Gastrocnemius medialis (tissue), 4 donors: ENCODE measurements around the gene PARD3B. TPM values are rescaled to one million over a fixed set of nuclear protein-coding genes. Genes with fewer than 3 reads are reported as not detected.

Experiments
- ATAC-seq, 2 donors: fragments of 150-250 bp; one replicate each; pipeline ENCODE4 v1.9.1; 2016
- DNase-seq, 2 donors: peaks; one replicate each; pipeline ENCODE4 v3.0.0-alpha.2; 2019
- H3K27ac ChIP-seq, 4 donors: fragments of 200-600 bp; sonication (generic); 1 replicate in 1 of 4; 2 replicates in 3 of 4; pipeline ENCODE4 v1.5.1; 2016 to 2018; ENCODE audit warnings: mild to moderate bottlenecking in 2 of 4, moderate library complexity in 1 of 4
- H3K27me3 ChIP-seq, 3 donors: fragments of 200-600 bp; sonication (generic) in 2 of 3; 1 replicate in 1 of 3; 2 replicates in 2 of 3; pipeline versions ENCODE4 v1.5.1 to v1.6.0; 2016 to 2019; ENCODE audit warnings: mild to moderate bottlenecking in 1 of 3, moderate library complexity in 1 of 3
- H3K36me3 ChIP-seq, 2 donors: fragments of 200-600 bp; sonication (generic) in 1 of 2; one replicate each; pipeline ENCODE4 v1.5.1; 2017 to 2018
- H3K4me1 ChIP-seq, 2 donors: fragments of 200-600 bp; sonication (generic) in 1 of 2; one replicate each; pipeline ENCODE4 v1.5.1; 2016 to 2017; ENCODE audit warnings: mild to moderate bottlenecking in 2 of 2
- H3K4me3 ChIP-seq, 4 donors: fragments of 200-600 bp; sonication (generic) in 3 of 4; 1 replicate in 1 of 4; 2 replicates in 3 of 4; pipeline ENCODE4 v1.5.1; 2016 to 2019; ENCODE audit warnings: mild to moderate bottlenecking in 2 of 4
- H3K9me3 ChIP-seq, 3 donors: fragments of 200-600 bp; sonication (generic) in 2 of 3; 1 replicate in 1 of 3; 2 replicates in 2 of 3; pipeline ENCODE4 v1.5.1; 2016 to 2019
- POLR2A ChIP-seq, 2 donors: fragments of 450-650 bp; IDR thresholded peaks; one replicate each; pipeline ENCODE4 v1.6.1; 2017; ENCODE audit warnings: antibody characterized with exemption in 2 of 2, mild to moderate bottlenecking in 2 of 2, moderate library complexity in 2 of 2
- in situ Hi-C, 4 donors: fragments of 200-750 bp; cut with MboI; loops; one replicate each; pipeline versions ENCODE4 v1.15.0 to v1.8.0; 2017; ENCODE audit warnings: low sequenced_read_pairs in 4 of 4
- intact Hi-C: fragments of 100-400 bp; cut with DNase I; formaldehyde crosslinking; loops from one replicate; pipeline ENCODE4 v1.15.1; 2023; ENCODE audit warnings: low total_unique reads
- total RNA-seq, 4 donors: library from RNA; depleted of rRNA; stranded (reverse); fragments of >200 nt; gene quantifications; one replicate each; pipeline versions ENCODE4 v1.1.0 to v1.2.3, GENCODE V29; 2016
- TF ChIP-seq, protein P1 (sequence below), 5 experiments: fragments of 450-650 bp in 3 of 5; fragments of 200-600 bp in 2 of 5; sonication (generic) in 2 of 5; IDR thresholded peaks in 4 of 5; conservative IDR thresholded peaks in 1 of 5; 1 replicate in 4 of 5; 2 replicates in 1 of 5; pipeline ENCODE4 v1.5.1; 2016 to 2019; ENCODE audit warnings: antibody characterized with exemption in 5 of 5, mild to moderate bottlenecking in 3 of 5, moderate library complexity in 3 of 5

Gene PARD3B
- total RNA-seq, 4 donors from 2014 or later = 2.2 to 15.5 (median 4.6) TPM

GRCh38 chr2:205629091-205629776, 1084.0 kb downstream of the PARD3B start:
- intact Hi-C loops = no loop called here
- no peak overlapping the region for H3K27ac ChIP-seq
- H3K36me3 ChIP-seq = no peaks in the 10 kb centered on the region
- no peaks in the 10 kb centered on the region for H3K9me3 ChIP-seq
- in situ Hi-C loops = no loop called here
- DNase-seq = no peak
- ATAC-seq = no peak
- H3K4me1 ChIP-seq = no peaks in the 10 kb centered on the region
- no peaks in the 10 kb centered on the region for H3K27me3 ChIP-seq
- no peak overlapping the region for H3K4me3 ChIP-seq
- TF ChIP-seq, protein P1, sequence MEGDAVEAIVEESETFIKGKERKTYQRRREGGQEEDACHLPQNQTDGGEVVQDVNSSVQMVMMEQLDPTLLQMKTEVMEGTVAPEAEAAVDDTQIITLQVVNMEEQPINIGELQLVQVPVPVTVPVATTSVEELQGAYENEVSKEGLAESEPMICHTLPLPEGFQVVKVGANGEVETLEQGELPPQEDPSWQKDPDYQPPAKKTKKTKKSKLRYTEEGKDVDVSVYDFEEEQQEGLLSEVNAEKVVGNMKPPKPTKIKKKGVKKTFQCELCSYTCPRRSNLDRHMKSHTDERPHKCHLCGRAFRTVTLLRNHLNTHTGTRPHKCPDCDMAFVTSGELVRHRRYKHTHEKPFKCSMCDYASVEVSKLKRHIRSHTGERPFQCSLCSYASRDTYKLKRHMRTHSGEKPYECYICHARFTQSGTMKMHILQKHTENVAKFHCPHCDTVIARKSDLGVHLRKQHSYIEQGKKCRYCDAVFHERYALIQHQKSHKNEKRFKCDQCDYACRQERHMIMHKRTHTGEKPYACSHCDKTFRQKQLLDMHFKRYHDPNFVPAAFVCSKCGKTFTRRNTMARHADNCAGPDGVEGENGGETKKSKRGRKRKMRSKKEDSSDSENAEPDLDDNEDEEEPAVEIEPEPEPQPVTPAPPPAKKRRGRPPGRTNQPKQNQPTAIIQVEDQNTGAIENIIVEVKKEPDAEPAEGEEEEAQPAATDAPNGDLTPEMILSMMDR (IDR thresholded peaks at IDR 0.05 in 4 of 5, conservative IDR thresholded peaks at IDR 0.05 in 1 of 5) = no peak
- no peak for TF ChIP-seq POLR2A (IDR thresholded peaks at IDR 0.05)

DNA sequence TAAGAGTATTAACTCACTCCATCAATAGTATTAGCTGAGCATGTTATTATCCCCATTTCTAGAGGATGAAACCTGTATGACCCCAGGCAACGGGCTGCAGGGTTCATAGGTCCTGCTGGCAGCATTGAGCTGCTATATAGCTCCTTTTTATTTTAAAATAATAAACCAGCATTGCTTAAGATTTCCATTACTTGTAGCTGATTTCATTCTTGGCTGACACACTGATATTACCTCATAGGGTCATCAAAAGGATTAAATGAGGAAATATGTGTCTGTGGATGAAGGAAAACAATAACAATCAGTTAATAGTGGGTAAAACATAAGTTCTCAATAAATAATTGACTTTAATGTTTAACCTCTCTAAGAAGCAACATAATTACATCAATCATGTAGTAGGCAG, 1088.7 kb downstream of the PARD3B start:
- H3K9me3 ChIP-seq = no peaks in the 10 kb centered on the region
- H3K27me3 ChIP-seq = no peaks in the 10 kb centered on the region
- TF ChIP-seq POLR2A (IDR thresholded peaks at IDR 0.05) = no peak
- TF ChIP-seq, protein P1 (IDR thresholded peaks at IDR 0.05 in 4 of 5, conservative IDR thresholded peaks at IDR 0.05 in 1 of 5) = no peak
- in situ Hi-C loops = no loop called here
- DNase-seq (no peak), ATAC-seq (no peak)
- H3K4me1 ChIP-seq = no peaks in the 10 kb centered on the region
- no peaks in the 10 kb centered on the region for H3K36me3 ChIP-seq
- intact Hi-C loops = no loop called here
- H3K4me3 ChIP-seq = no peak overlapping the region
- H3K27ac ChIP-seq = no peak overlapping the region

GRCh38 chr2:205636549-205637319, 1091.5 kb downstream of the PARD3B start:
- in situ Hi-C loops = no loop called here
- H3K4me3 ChIP-seq = no peak overlapping the region
- no peaks in the 10 kb centered on the region for H3K36me3 ChIP-seq
- DNase-seq = no peak
- TF ChIP-seq, protein P1 (IDR thresholded peaks at IDR 0.05 in 4 of 5, conservative IDR thresholded peaks at IDR 0.05 in 1 of 5) = no peak
- TF ChIP-seq POLR2A (IDR thresholded peaks at IDR 0.05) = no peak
- intact Hi-C loops = no loop called here
- H3K4me1 ChIP-seq = no peaks in the 10 kb centered on the region
- no peaks in the 10 kb centered on the region for H3K9me3 ChIP-seq
- H3K27ac ChIP-seq = no peak overlapping the region
- no peak for ATAC-seq
- H3K27me3 ChIP-seq = no peaks in the 10 kb centered on the region

DNA sequence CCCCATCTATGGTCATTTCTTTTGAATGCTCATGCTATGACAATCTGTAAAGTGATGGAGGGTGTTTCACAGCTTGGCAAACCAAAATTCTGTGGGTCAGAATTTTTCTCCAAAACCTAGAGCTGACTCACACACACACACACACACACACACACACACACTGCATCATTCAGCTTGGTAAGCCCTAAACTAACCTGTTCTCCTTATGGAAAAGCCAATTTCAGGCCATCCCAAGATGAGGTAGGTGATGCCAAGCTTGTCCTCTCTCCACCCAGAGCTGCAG, 1092.0 kb downstream of the PARD3B start:
- no peaks in the 10 kb centered on the region for H3K27me3 ChIP-seq
- in situ Hi-C loops = no loop called here
- TF ChIP-seq POLR2A (IDR thresholded peaks at IDR 0.05) = no peak
- TF ChIP-seq, protein P1 (IDR thresholded peaks at IDR 0.05 in 4 of 5, conservative IDR thresholded peaks at IDR 0.05 in 1 of 5) = no peak
- H3K9me3 ChIP-seq = no peaks in the 10 kb centered on the region
- intact Hi-C loops = no loop called here
- no peaks in the 10 kb centered on the region for H3K36me3 ChIP-seq
- ATAC-seq (no peak), DNase-seq (no peak)
- no peak overlapping the region for H3K27ac ChIP-seq
- H3K4me1 ChIP-seq = no peaks in the 10 kb centered on the region
- H3K4me3 ChIP-seq = no peak overlapping the region
